B cell (primary cell): Measurements from ENCODE around the gene UBE2D3. TPM values are rescaled to one million over a fixed set of nuclear protein-coding genes. Genes with fewer than 3 reads are reported as not detected.

ENCODE experiments used
- ATAC-seq: fragments of 200-7000 bp; cut with Tn5 transposase; one replicate; pipeline ENCODE4 v1.10.0; 2021; ENCODE audit warnings: low read depth, mild to moderate bottlenecking, moderate number of reproducible peaks, moderate library complexity
- CTCF ChIA-PET: fragments of 350-600 bp; sonication (Branson Sonifier 250); formaldehyde crosslinking; loops from one replicate; lab custom pipeline; 2021; ENCODE audit warnings: antibody characterized with exemption, inconsistent platforms; lab: Charles Lee
- POLR2A ChIA-PET: fragments of 350-600 bp; sonication (Branson Sonifier 250); formaldehyde crosslinking; loops from one replicate; lab custom pipeline; 2021; ENCODE audit warnings: antibody characterized with exemption; lab: Charles Lee
- DNase-seq: peaks from one replicate; pipeline ENCODE4 v3.0.0; 2013
- H2AFZ ChIP-seq: 2 replicates; pipeline ENCODE4 v1.6.1; 2012; ENCODE audit warnings: mild to moderate bottlenecking, low read depth, low read length; ENCODE audit not compliant: insufficient read depth, poor library complexity, severe bottlenecking
- H3K27ac ChIP-seq, 2 donors: 1 replicate in 1 of 2; 2 replicates in 1 of 2; pipeline ENCODE4 v1.5.1; 2012 to 2013; ENCODE audit warnings: low read length in 2 of 2, mild to moderate bottlenecking in 2 of 2, moderate library complexity in 1 of 2
- H3K27me3 ChIP-seq, 4 experiments: fragments of 200-600 bp in 1 of 4; sonication (generic) in 1 of 4; replicated peaks in 1 of 4; 1 replicate in 2 of 4; 2 replicates in 2 of 4; pipeline versions ENCODE4 v1.6.1 to v1.7.0; 2013 to 2016; ENCODE audit warnings: low read length in 3 of 4, mild to moderate bottlenecking in 2 of 4, mixed read lengths in 1 of 4, moderate library complexity in 1 of 4; ENCODE audit not compliant: insufficient read depth in 4 of 4, control insufficient read depth in 3 of 4; ENCODE audit errors: control extremely low read depth in 1 of 4
- H3K36me3 ChIP-seq, 2 experiments: replicated peaks in 1 of 2; 1 replicate in 1 of 2; 2 replicates in 1 of 2; pipeline versions ENCODE4 v1.6.1 to v1.7.1; 2013; ENCODE audit warnings: low read length in 1 of 2; ENCODE audit not compliant: insufficient read depth in 2 of 2, control insufficient read depth in 1 of 2; ENCODE audit errors: control extremely low read depth in 1 of 2, extremely low read depth in 1 of 2
- H3K4me1 ChIP-seq, 2 donors: fragments of 200-600 bp in 1 of 2; sonication (generic) in 1 of 2; 1 replicate in 1 of 2; 2 replicates in 1 of 2; pipeline versions ENCODE4 v1.5.1 to v1.6.1; 2013 to 2017; ENCODE audit warnings: low read length in 2 of 2; ENCODE audit not compliant: control insufficient read depth in 2 of 2, insufficient read depth in 2 of 2
- H3K4me2 ChIP-seq: replicated peaks from 2 replicates; pipeline ENCODE3; 2012; ENCODE audit warnings: mild to moderate bottlenecking, low read depth, low read length; ENCODE audit not compliant: poor library complexity, severe bottlenecking
- H3K4me3 ChIP-seq, 5 experiments: fragments of 200-600 bp in 1 of 5; sonication (generic) in 1 of 5; 1 replicate in 3 of 5; 2 replicates in 2 of 5; pipeline versions ENCODE4 v1.5.1 to v1.7.0; 2011 to 2016; ENCODE audit warnings: low read length in 4 of 5, mild to moderate bottlenecking in 4 of 5, low read depth in 2 of 5, control low read depth in 1 of 5, moderate library complexity in 1 of 5; ENCODE audit not compliant: insufficient read depth in 1 of 5; ENCODE audit errors: control extremely low read depth in 1 of 5, extremely low read depth in 1 of 5
- H3K79me2 ChIP-seq: fragments of 200-600 bp; sonication (generic); one replicate; pipeline ENCODE4 v1.6.0; 2016; ENCODE audit warnings: low read length; ENCODE audit not compliant: control insufficient read depth, insufficient read depth
- H3K9ac ChIP-seq: fragments of 200-600 bp; sonication (generic); 2 replicates; pipeline ENCODE4 v1.6.1; 2017; ENCODE audit warnings: mild to moderate bottlenecking, low read length, moderate library complexity
- H3K9me3 ChIP-seq, 3 donors: one replicate each; pipeline versions ENCODE4 v1.6.1 to v1.7.1; 2013; ENCODE audit warnings: low read length in 2 of 3; ENCODE audit not compliant: control insufficient read depth in 2 of 3, insufficient read depth in 1 of 3; ENCODE audit errors: control extremely low read depth in 1 of 3
- H4K20me1 ChIP-seq: 2 replicates; pipeline ENCODE4 v1.6.0; 2012; ENCODE audit warnings: mild to moderate bottlenecking, low read length; ENCODE audit not compliant: insufficient read depth, control insufficient read depth, poor library complexity, severe bottlenecking
- H3K27ac Mint-ChIP-seq: one replicate; pipeline ENCODE4 v1.8.0; 2021; ENCODE audit warnings: mixed read lengths
- H3K27me3 Mint-ChIP-seq: one replicate; pipeline ENCODE4 v1.8.0; 2021; ENCODE audit warnings: mixed read lengths
- H3K4me1 Mint-ChIP-seq: one replicate; pipeline ENCODE4 v1.8.0; 2021; ENCODE audit warnings: mixed read lengths
- H3K4me3 Mint-ChIP-seq: one replicate; pipeline ENCODE4 v1.8.0; 2021; ENCODE audit warnings: mixed read lengths
- H3K9me3 Mint-ChIP-seq: one replicate; pipeline ENCODE4 v1.8.0; 2022; ENCODE audit warnings: mixed read lengths; ENCODE audit not compliant: insufficient read depth
- CTCF ChIP-seq: fragments of 200-600 bp; IDR thresholded peaks from one replicate; pipeline ENCODE4 v1.8.0; 2022; ENCODE audit warnings: antibody characterized with exemption, mild to moderate bottlenecking
- EZH2 ChIP-seq: IDR thresholded peaks from 2 replicates; pipeline ENCODE4 v1.6.1; 2012; ENCODE audit warnings: borderline replicate concordance, low read depth, mild to moderate bottlenecking, moderate library complexity, low read length; ENCODE audit not compliant: insufficient read depth, poor library complexity, severe bottlenecking
- WGBS: methylation state at CpG from one replicate; pipeline ENCODE4 v1.1.5; 2013; ENCODE audit warnings: missing lambda C conversion rate; ENCODE audit not compliant: insufficient coverage; 5-methylcytosine and 5-hydroxymethylcytosine counted together
- intact Hi-C: fragments of 100-400 bp; cut with micrococcal nuclease; formaldehyde crosslinking; loops from one replicate; pipeline ENCODE4 v1.10.0; 2022
- polyA plus RNA-seq: library from polyadenylated mRNA; depleted of rRNA; stranded (reverse); fragments of >200 nt; gene quantifications from 2 replicates; pipeline ENCODE4 v1.2.3, GENCODE V29; 2012
- total RNA-seq, 2 donors: library from RNA; stranded (reverse); fragments of 120-200 nt in 1 of 2; gene quantifications; 1 replicate in 1 of 2; 2 replicates in 1 of 2; pipeline versions ENCODE4 v1.2.3 to v1.2.4, GENCODE V29; 2013 to 2022

Gene UBE2D3
- total and polyA plus RNA-seq, 2 donors (not counting 1 experiment from before 2014, with no cell fraction given): 223 to 264 TPM

- ChIA-PET CTCF (interaction anchor here (1.4 kb wide), 1 partner anchor 192 kb away, joined by 3 read pairs; no protein-coding TSS in a partner anchor), POLR2A (interaction anchor here (1.3 kb wide), 1 partner anchor 10 kb away, joined by 3 read pairs; no protein-coding TSS in a partner anchor)
- Histone ChIP-seq H3K27me3 (no peaks in the 10 kb centered on the region), H3K4me1 (peaks cover 48 to 69% of the 10 kb centered on the region in 2 donors), H3K4me2 (peak overlapping the region; percentile 38), H4K20me1 (peaks cover 97% of the 10 kb centered on the region), H2AFZ (no peak overlapping the region), H3K79me2 (peaks cover 100% of the 10 kb centered on the region), H3K9me3 (no peaks in the 10 kb centered on the region), H3K27ac (peak overlapping the region; percentile 2 to 53), H3K4me3 (no peak overlapping the region), H3K9ac (no peak overlapping the region), H3K36me3 (peaks cover 15 to 67% of the 10 kb centered on the region in 2 experiments)
- H3K27ac Mint-ChIP-seq: peak overlapping the region; percentile 32
- H3K4me3 Mint-ChIP-seq: peak overlapping the region; percentile 55
- no peak for ATAC-seq
- 86% methylated on average over 7 of the region's 9 CpGs for WGBS
- TF ChIP-seq CTCF (no peak), EZH2 (no peak)
- DNase-seq: no peak
- H3K27me3 Mint-ChIP-seq: no peaks in the 10 kb centered on the region
- peaks cover 80% of the 10 kb centered on the region for H3K4me1 Mint-ChIP-seq
- no peaks in the 10 kb centered on the region for H3K9me3 Mint-ChIP-seq
- intact Hi-C loops: no loop called here
These were observed 9.6 kb downstream of the UBE2D3 start for GRCh38 chr4:102817613-102818268.

- Histone ChIP-seq H4K20me1 (peaks cover 97% of the 10 kb centered on the region), H3K9ac (no peak overlapping the region), H3K27me3 (no peaks in the 10 kb centered on the region), H3K4me1 (peaks cover 48 to 66% of the 10 kb centered on the region in 2 donors), H3K79me2 (peaks cover 100% of the 10 kb centered on the region), H3K9me3 (no peaks in the 10 kb centered on the region), H3K4me3 (peak overlapping the region in 1 of 5 experiments; percentile 15), H3K27ac (peak overlapping the region in 1 of 2 donors; percentile 53), H3K36me3 (peaks cover 15 to 68% of the 10 kb centered on the region in 2 experiments), H3K4me2 (peak overlapping the region; percentile 25), H2AFZ (no peak overlapping the region)
- Mint-ChIP-seq H3K9me3 (no peaks in the 10 kb centered on the region), H3K4me1 (peaks cover 78% of the 10 kb centered on the region), H3K27me3 (no peaks in the 10 kb centered on the region), H3K27ac (no peak overlapping the region), H3K4me3 (peak overlapping the region; percentile 55)
- DNase-seq (no peak), ATAC-seq (no peak)
- no CpG with 5 or more reads among the region's 3 CpGs for WGBS
- ChIA-PET POLR2A (interaction anchor here (0.6 to 1.3 kb wide), 2 partner anchors 11 to 57 kb away, joined by 3 read pairs; partner anchors contain the start of gene MANBA), CTCF (interaction anchor here (1.3 to 1.4 kb wide), 3 partner anchors 10 to 192 kb away, joined by 3 to 6 read pairs (median 3); partner anchors contain the start of gene UBE2D3)
- no peak for TF ChIP-seq EZH2
- no peak for TF ChIP-seq CTCF
- intact Hi-C loops: no loop called here
These were observed 10.2 kb downstream of the UBE2D3 start for GRCh38 chr4:102817021-102817605.
